ENCODE data around the gene HAGH.
"Not testable (repeated sequence)": the region's sequence is repeated elsewhere in the genome, so short reads cannot be mapped to it uniquely, and the experiment has no call there.

Gene HAGH

DNA sequence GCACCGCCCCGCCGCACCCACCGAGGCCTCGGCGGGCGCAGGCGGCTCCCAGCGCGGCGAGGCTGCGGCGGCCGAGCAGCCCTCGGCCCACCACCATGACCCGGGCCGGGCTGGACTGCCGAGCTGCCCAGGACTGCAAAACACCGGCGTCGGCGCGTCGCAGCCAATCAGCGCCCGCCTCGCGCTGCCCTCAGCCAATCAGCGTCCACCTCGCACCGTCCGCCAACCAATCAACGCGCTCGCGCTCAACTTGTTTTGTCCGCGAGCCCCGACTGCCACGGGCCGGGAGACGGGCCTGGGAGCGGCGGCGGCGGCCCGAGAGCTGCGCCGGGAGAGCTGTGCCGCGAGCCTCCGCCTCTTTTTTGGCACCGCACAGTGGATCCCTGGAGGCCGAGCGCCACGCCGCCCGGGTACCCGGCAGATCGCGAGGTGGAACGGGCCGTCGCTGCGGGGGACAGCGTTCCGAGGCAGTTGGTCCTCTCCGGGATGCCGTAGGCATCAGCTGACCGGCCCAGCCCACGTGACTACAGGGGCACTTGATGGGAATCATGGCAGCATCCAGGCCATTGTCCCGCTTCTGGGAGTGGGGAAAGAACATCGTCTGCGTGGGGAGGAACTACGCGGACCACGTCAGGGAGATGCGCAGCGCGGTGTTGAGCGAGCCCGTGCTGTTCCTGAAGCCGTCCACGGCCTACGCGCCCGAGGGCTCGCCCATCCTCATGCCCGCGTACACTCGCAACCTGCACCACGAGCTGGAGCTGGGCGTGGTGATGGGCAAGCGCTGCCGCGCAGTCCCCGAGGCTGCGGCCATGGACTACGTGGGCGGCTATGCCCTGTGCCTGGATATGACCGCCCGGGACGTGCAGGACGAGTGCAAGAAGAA, at the start of gene HAGH, which contains the start of gene FAHD1:
Gene HAGH, minus strand, starts transcription at position 135 of the 883 bp plus-strand sequence. Its CDS starts 38 bp downstream, at position 97.
Gene FAHD1, plus strand, starts transcription at position 516 of the 883 bp plus-strand sequence. Its CDS starts 33 bp downstream, at position 549.
- H3K4me3 ChIP-seq = peak within 1 kb of the TSS; percentile 88
- no peaks in the 10 kb centered on the region for H3K9me3 ChIP-seq
- peaks cover 5% of the 10 kb centered on the region for H3K4me1 ChIP-seq
- no peaks in the 10 kb centered on the region for H3K27me3 ChIP-seq (ENCODE audit: low read depth)
- in situ Hi-C loops (cut with MboI; ENCODE audit: low sequenced_read_pairs) = no loop called here
- DNase-seq (ENCODE audit: low spot score in 2 of 2) = peak; percentile 83 to 93
- H3K36me3 ChIP-seq (replicated peaks) = no peaks in the 10 kb centered on the region; the same call in 1 of the 2 replicates

DNA sequence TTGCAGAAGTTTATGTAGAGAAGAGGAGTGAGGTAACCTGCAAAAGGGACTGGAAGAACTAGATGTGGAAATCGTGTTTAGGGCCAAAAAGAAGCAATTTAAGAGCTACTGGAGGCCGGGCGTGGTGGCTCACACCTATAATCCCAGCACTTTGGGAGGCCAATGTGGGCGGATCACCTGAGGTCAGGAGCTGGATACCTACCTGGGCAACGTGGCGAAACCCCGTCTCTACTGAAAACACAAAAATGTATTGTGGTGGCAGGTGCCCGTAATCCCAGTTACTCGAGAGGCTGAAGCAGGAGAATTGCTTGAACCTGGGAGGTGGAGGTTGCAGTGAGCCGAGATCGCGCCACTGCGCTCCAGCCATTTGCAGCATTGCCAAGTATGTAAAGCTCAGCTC, 49.4 kb upstream of the HAGH start:
- DNase-seq (ENCODE audit: low spot score in 2 of 2); H3K4me1 ChIP-seq; H3K9me3 ChIP-seq; H3K4me3 ChIP-seq; H3K36me3 ChIP-seq (replicated peaks); in situ Hi-C loops (cut with MboI; ENCODE audit: low sequenced_read_pairs); H3K27me3 ChIP-seq (ENCODE audit: low read depth): not testable (repeated sequence)

DNA sequence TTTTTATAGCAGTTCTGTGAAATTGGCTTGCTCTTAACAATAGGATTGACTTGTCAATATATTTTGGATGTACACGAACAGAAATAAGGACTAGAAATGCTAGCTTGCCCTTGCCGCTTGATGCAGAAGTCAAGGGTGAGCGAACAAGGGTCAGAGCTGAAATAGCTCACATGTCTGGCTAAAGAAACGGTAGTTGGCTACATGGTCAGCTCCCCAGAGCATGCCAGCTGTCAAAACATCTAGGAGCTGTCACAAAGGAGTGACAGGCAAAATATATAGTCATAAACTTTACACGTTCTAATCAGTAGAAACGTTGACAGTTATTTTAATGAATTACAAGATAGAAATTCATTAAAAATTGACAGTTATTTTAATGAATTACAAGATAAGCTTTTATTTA, 48.2 kb upstream of the HAGH start:
- Histone ChIP-seq H3K4me1 (no peaks in the 10 kb centered on the region), H3K4me3 (no peak overlapping the region), H3K36me3 (replicated peaks) (no peaks in the 10 kb centered on the region), H3K27me3 (ENCODE audit: low read depth) (peaks cover 5% of the 10 kb centered on the region; the same call in 1 of the 2 replicates), H3K9me3 (no peaks in the 10 kb centered on the region)
- in situ Hi-C loops (cut with MboI; ENCODE audit: low sequenced_read_pairs) = no loop called here
- DNase-seq (ENCODE audit: low spot score in 2 of 2) = no peak

DNA sequence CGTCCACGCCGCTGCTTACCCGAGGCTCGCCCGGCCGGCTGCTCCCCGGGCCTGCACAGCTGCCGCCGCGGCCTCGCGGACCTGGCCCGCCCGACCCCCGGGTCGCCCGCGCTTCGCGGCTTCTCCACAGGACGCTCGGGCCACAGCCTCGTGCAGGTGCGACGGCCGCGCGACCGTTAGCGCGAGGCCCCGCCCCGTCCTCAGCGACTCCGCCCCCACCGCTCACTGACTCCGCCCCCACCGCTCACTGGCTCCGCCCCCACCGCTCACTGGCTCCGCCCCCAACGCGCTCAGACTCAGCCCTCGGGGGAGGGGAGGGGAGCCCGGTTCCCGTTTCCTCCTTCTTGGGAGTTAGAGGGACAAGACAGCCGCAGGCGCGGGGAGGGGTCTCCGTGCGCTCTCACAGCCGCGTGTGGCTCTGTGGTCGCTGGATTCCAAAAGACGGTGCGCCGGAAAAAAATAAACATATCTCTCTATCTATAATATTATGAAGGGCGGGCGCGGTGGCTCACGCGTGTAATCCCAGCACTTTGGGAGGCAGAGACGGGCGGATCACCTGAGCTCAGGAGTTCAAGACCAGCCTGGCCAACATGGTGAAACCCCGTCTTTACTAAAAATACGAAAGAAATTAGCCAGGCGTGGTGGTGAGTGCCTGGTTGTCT, 45.5 kb upstream of the HAGH start, which contains the start of gene MEIOB:
Gene MEIOB, minus strand, starts transcription at position 191 of the 662 bp plus-strand sequence. CDS start 3,989 bp downstream, outside the sequence.
- DNase-seq (ENCODE audit: low spot score in 2 of 2) = peak in 1 of 2 experiments; percentile 71
- Histone ChIP-seq H3K4me3 (peak within 1 kb of the TSS; percentile 21), H3K27me3 (ENCODE audit: low read depth) (0 out of 2 replicates have a peak, but pooled peaks cover 4% of the 10 kb centered on the region), H3K9me3 (no peaks in the 10 kb centered on the region), H3K4me1 (no peaks in the 10 kb centered on the region), H3K36me3 (replicated peaks) (no peaks in the 10 kb centered on the region)
- in situ Hi-C loops (cut with MboI; ENCODE audit: low sequenced_read_pairs) = no loop called here

DNA sequence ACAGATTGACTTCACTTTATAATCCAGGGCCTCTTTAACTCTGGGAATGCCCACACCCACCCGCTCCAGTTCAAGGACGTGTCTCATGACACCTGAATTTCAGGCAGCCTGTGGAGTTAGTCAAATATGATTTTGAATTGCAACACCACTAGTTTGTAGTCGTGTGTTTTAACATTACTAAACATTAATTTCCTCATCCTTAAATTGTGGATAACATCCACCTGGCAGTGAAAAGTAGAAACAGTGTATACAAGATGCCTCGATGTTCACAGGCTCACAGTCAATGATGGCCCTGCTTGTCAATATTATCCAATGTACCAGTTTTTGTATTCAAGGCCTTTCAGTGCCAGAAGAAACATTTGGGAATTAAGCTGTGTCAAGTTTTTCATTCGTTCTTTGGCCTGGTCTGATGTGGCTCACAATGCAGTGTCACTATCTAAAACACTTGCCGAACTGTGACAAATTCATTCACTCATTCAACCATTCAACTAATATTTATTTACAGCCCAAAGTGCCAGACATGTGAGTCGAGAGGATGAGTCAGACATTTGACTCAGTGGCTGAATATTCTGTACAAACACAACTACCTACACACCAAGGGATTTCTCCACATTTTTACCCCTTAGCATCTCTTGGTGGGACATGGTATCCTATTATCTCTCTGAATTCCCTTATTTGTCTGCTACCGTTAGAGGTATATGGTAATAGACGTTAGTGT, 43.9 kb upstream of the HAGH start:
- no peak for DNase-seq (ENCODE audit: low spot score in 2 of 2)
- no peak overlapping the region for H3K4me3 ChIP-seq
- in situ Hi-C loops (cut with MboI; ENCODE audit: low sequenced_read_pairs) = no loop called here

DNA sequence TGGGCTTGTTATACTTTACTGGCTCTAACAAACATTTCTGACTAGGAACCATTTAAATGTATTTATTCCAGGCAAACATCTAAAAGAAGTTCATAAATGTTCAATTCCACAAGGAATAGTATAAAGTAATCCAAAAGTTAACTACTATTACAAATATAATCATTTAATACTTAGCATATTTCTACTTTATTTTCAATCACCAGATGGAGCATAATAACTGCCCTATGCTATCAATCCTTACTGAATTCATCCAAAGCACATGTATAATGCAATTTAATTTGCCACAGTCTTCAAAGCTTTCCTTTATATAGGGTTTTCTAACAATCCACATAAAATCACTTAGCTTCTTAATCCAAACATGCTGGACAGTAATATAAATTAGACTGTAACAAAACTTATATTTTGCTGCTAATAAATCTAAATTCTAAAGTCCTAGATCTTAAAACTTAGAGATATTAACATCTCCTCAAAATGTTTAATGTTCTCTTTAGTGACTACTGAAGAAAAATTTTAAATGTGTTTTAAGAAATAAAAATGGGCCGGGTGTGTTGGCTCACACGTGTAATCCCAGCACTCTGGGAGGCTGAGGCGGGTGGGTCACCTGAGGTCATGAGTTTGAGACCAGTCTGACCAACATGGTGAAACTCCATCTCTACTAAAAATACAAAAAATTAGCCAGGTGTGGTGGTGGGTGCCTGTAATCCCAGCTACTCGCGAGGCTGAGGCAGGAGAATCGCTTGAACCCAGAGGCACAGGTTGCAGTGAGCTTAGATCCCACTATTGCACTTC, 39.5 kb upstream of the HAGH start:
- no peak overlapping the region for H3K4me3 ChIP-seq
- no peaks in the 10 kb centered on the region for H3K9me3 ChIP-seq
- no peaks in the 10 kb centered on the region for H3K4me1 ChIP-seq
- in situ Hi-C loops (cut with MboI; ENCODE audit: low sequenced_read_pairs) = no loop called here
- H3K27me3 ChIP-seq (ENCODE audit: low read depth) = peaks cover 13% of the 10 kb centered on the region
- DNase-seq (ENCODE audit: low spot score in 2 of 2) = no peak
- no peaks in the 10 kb centered on the region for H3K36me3 ChIP-seq (replicated peaks)

More for the DNA sequence above, 43.9 kb upstream of the HAGH start:
- peaks cover 6% of the 10 kb centered on the region; the same call in 1 of the 2 replicates for H3K27me3 ChIP-seq (ENCODE audit: low read depth)
- no peaks in the 10 kb centered on the region for H3K4me1 ChIP-seq
- no peaks in the 10 kb centered on the region for H3K9me3 ChIP-seq
- no peaks in the 10 kb centered on the region for H3K36me3 ChIP-seq (replicated peaks)

DNA sequence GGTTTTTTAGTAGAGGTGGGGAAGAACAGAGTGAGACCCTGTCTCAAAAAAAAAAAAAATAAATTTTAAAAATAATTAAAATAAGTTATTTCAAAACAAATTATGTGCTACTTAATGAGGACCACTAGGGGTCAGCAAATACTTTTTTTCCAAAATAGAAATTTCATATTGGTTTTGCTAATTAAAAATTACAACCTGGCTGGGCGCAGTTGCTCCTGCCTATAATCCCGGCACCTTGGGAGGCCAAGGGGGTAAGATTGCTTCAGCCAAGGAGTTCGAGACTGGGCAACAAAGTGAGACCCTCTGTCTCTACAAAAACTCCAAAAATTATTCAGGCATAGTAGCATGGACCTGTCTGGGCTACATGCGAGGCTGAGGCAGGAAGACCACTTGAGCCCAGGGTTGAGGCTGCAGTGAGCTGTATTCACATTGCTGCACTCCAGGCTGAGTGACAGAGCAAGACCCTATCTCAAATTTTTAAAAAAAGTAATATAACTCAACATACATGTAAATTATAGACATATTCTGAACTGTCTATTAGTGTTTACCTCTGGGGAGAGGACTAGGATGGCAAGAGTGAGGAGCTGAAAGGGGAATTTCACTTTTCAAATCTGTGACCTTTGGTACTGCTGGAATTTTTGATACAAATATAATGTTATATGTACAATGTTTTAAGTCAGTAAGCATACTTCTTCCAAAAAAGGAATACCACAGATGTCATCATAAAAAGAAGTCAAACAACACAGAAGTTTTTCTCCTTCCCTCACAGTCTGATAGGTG, 37.2 kb upstream of the HAGH start:
- Histone ChIP-seq H3K9me3 (no peaks in the 10 kb centered on the region), H3K4me3 (no peak overlapping the region), H3K4me1 (no peaks in the 10 kb centered on the region), H3K27me3 (ENCODE audit: low read depth) (peaks cover 35% of the 10 kb centered on the region), H3K36me3 (replicated peaks) (no peaks in the 10 kb centered on the region)
- in situ Hi-C loops (cut with MboI; ENCODE audit: low sequenced_read_pairs) = no loop called here
- peak; percentile 29 to 46 for DNase-seq (ENCODE audit: low spot score in 2 of 2)

DNA sequence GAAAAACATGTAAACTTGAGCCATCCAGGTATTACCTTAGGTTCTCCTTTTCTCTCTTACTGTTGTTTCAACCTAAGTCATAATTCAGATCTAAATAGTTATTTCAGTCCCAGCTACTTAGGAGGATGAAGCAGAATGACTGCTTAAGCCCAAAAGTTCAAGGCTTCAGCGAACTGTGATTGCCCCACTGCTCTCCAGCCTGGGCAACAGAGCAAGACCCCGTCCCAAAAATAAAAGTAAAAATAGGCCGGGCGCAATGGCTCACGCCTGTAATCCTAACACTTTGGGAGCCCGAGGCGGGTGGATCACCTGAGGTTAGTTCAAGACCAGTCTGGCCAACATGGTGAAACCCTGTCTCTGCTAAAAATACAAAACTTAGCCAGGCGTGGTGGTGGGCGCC, 35.8 kb upstream of the HAGH start:
- DNase-seq (ENCODE audit: low spot score in 2 of 2) = no peak
- H3K9me3 ChIP-seq = no peaks in the 10 kb centered on the region
- no peaks in the 10 kb centered on the region for H3K4me1 ChIP-seq
- in situ Hi-C loops (cut with MboI; ENCODE audit: low sequenced_read_pairs) = no loop called here
- no peak overlapping the region for H3K4me3 ChIP-seq
- no peaks in the 10 kb centered on the region for H3K36me3 ChIP-seq (replicated peaks)
- H3K27me3 ChIP-seq (ENCODE audit: low read depth) = peaks cover 46% of the 10 kb centered on the region

DNA sequence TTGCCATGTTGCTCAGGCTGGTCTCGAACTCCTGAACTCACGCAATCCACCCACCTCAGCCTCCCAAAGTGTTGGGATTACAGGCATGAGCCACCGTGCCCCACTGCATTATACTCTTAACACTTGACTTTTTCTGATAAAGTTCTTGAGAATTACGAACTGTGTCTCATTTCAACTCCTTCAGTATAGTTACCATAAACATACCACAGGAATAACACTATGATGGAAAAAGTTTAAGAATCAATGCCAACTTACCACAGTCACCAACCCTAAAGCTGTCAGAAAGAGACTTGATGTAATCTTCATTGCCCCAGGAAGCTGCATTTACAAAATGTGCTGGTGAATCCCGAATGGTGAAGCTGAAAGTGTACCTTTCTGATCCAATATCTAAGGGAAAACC, 35.1 kb upstream of the HAGH start:
- H3K27me3 ChIP-seq (ENCODE audit: low read depth) = peaks cover 52% of the 10 kb centered on the region
- no peaks in the 10 kb centered on the region for H3K9me3 ChIP-seq
- no peaks in the 10 kb centered on the region for H3K4me1 ChIP-seq
- DNase-seq (ENCODE audit: low spot score in 2 of 2) = no peak
- in situ Hi-C loops (cut with MboI; ENCODE audit: low sequenced_read_pairs) = no loop called here
- no peak overlapping the region for H3K4me3 ChIP-seq
- no peaks in the 10 kb centered on the region for H3K36me3 ChIP-seq (replicated peaks)

DNA sequence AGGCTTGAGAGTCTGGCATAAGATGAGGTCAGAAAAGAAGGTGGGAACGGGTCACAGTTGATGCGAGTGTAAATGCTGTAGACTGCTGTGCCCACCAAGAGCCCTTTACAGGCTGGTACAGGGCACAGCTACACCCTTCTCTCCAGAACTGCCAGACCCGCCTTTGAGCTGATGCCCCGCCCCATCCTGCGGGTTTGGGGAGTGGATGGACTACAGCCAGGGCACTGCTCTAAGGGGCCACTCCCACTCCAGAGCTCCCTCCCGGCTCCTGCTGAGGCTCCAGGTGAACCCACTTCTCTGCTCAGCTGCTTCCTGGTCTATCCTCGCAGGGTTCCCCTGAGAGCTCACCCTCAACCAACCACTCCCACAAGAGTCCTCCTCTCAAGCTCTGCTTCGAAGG, 33.0 kb upstream of the HAGH start:
- DNase-seq (ENCODE audit: low spot score in 2 of 2) = peak in 1 of 2 experiments; percentile 21
- Histone ChIP-seq H3K36me3 (replicated peaks) (no peaks in the 10 kb centered on the region), H3K9me3 (no peaks in the 10 kb centered on the region), H3K4me1 (no peaks in the 10 kb centered on the region), H3K4me3 (no peak overlapping the region), H3K27me3 (ENCODE audit: low read depth) (peaks cover 50% of the 10 kb centered on the region)
- in situ Hi-C loops (cut with MboI; ENCODE audit: low sequenced_read_pairs) = loop anchor here (5.0 kb wide), 1 partner anchor 73 kb away; no protein-coding TSS in a partner anchor

DNA sequence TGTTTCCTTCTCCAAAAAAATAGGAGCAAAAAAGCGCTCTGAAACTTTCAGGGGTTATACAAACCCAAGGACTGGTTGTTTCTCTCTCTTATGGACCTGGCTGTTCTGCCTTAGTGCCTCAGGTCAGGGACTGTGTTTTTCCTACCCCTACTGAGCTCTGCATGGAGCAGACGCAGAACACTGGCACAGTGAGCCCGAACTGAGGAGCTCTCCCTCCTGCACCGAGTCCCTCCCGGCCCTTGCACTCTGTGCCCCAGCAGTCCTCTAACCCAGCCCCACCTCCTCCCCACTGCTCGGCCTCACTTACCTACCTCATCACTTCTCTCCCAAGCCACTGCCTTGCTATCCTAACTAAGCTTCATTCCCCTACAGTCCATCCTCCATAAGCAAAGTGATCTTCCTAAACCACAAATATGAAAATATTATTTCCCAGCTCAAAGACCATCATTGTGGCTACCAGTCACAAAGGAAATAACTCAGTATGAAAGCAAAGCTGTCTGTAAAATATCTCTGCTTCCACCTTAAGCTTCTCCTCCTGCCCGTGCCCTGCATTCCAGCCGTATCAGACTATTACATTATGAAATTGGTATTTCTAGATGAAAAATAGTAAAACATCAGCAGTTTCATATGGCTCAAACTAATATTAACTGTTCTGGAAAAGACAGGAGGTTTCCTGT, 31.7 kb upstream of the HAGH start:
- Histone ChIP-seq H3K4me3 (no peak overlapping the region), H3K4me1 (no peaks in the 10 kb centered on the region), H3K36me3 (replicated peaks) (no peaks in the 10 kb centered on the region), H3K27me3 (ENCODE audit: low read depth) (peaks cover 56% of the 10 kb centered on the region), H3K9me3 (no peaks in the 10 kb centered on the region)
- in situ Hi-C loops (cut with MboI; ENCODE audit: low sequenced_read_pairs) = loop anchor here (5.0 kb wide), 1 partner anchor 74 kb away; no protein-coding TSS in a partner anchor
- DNase-seq (ENCODE audit: low spot score in 2 of 2) = no peak
